Neuronal stem cell (in vitro differentiated cells): ENCODE data around the gene COG3.

ENCODE experiments used
- DNase-seq: peaks from one replicate; pipeline ENCODE4 v3.0.0-alpha.2; 2013; ENCODE audit warnings: low spot score
- H2AFZ ChIP-seq: one replicate; pipeline ENCODE4 v1.6.1; 2013; ENCODE audit warnings: mild to moderate bottlenecking, low read length, inconsistent platforms
- H2AK5ac ChIP-seq: 2 replicates; pipeline ENCODE4 v1.6.1; 2013; ENCODE audit warnings: low read depth, mild to moderate bottlenecking, inconsistent platforms, low read length, moderate library complexity, mixed read lengths
- H2BK120ac ChIP-seq: 2 replicates; pipeline ENCODE4 v1.6.1; 2013; ENCODE audit warnings: low read depth, mild to moderate bottlenecking, inconsistent platforms, low read length, moderate library complexity, mixed read lengths
- H2BK12ac ChIP-seq: one replicate; pipeline ENCODE4 v1.6.1; 2013; ENCODE audit warnings: low read length, inconsistent platforms
- H2BK15ac ChIP-seq: 2 replicates; pipeline ENCODE4 v1.6.1; 2013; ENCODE audit warnings: mild to moderate bottlenecking, low read length, inconsistent platforms, mixed read lengths
- H2BK5ac ChIP-seq: one replicate; pipeline ENCODE4 v1.6.1; 2013; ENCODE audit warnings: inconsistent platforms, mild to moderate bottlenecking, low read length, moderate library complexity
- H3K14ac ChIP-seq: one replicate; pipeline ENCODE4 v1.6.1; 2013; ENCODE audit warnings: low read length, inconsistent platforms
- H3K18ac ChIP-seq: 2 replicates; pipeline ENCODE4 v1.6.1; 2013; ENCODE audit warnings: low read length, inconsistent platforms
- H3K23ac ChIP-seq: 2 replicates; pipeline ENCODE4 v1.6.1; 2013; ENCODE audit warnings: low read depth, mild to moderate bottlenecking, mixed read lengths, low read length, inconsistent platforms; ENCODE audit not compliant: poor library complexity
- H3K27ac ChIP-seq: replicated peaks from 3 replicates; pipeline ENCODE4 v1.5.1; 2013; ENCODE audit warnings: low read length, inconsistent platforms
- H3K27me3 ChIP-seq, 3 experiments: 2 replicates each; pipeline ENCODE4 v1.6.1; 2013; ENCODE audit warnings: low read length in 3 of 3, mild to moderate bottlenecking in 2 of 3, inconsistent platforms in 1 of 3, low read depth in 1 of 3, mixed read lengths in 1 of 3, moderate library complexity in 1 of 3; ENCODE audit not compliant: control insufficient read depth in 3 of 3, insufficient read depth in 3 of 3
- H3K36me3 ChIP-seq, 2 donors: replicated peaks in 1 of 2; 2 replicates each; pipeline ENCODE4 v1.6.1; 2013; ENCODE audit warnings: low read length in 2 of 2; ENCODE audit not compliant: control insufficient read depth in 2 of 2, insufficient read depth in 2 of 2
- H3K4ac ChIP-seq: 2 replicates; pipeline ENCODE4 v1.6.1; 2013; ENCODE audit warnings: inconsistent platforms, mild to moderate bottlenecking, low read length, moderate library complexity
- H3K4me1 ChIP-seq, 2 donors: 1 replicate in 1 of 2; 2 replicates in 1 of 2; pipeline ENCODE4 v1.6.1; 2013; ENCODE audit warnings: low read length in 2 of 2, low read depth in 1 of 2; ENCODE audit not compliant: control insufficient read depth in 2 of 2, insufficient read depth in 1 of 2
- H3K4me2 ChIP-seq: one replicate; pipeline ENCODE4 v1.6.1; 2013; ENCODE audit warnings: mild to moderate bottlenecking, low read length, inconsistent platforms; ENCODE audit not compliant: insufficient read depth, poor library complexity, severe bottlenecking
- H3K4me3 ChIP-seq, 2 donors: 2 replicates each; pipeline ENCODE4 v1.5.1; 2013; ENCODE audit warnings: low read length in 2 of 2, mild to moderate bottlenecking in 2 of 2, inconsistent platforms in 1 of 2, moderate library complexity in 1 of 2
- H3K79me1 ChIP-seq: one replicate; pipeline ENCODE4 v1.6.1; 2013; ENCODE audit warnings: low read depth, mild to moderate bottlenecking, inconsistent platforms, low read length, moderate library complexity
- H3K9ac ChIP-seq: one replicate; pipeline ENCODE4 v1.6.1; 2013; ENCODE audit warnings: mild to moderate bottlenecking, low read depth, low read length, inconsistent platforms; ENCODE audit not compliant: poor library complexity
- H3K9me3 ChIP-seq, 2 donors: replicated peaks in 1 of 2; 2 replicates each; pipeline versions ENCODE3 to v1.6.1; 2013; ENCODE audit warnings: low read length in 2 of 2, mild to moderate bottlenecking in 2 of 2, inconsistent platforms in 1 of 2, low read depth in 1 of 2, mixed read lengths in 1 of 2, moderate library complexity in 1 of 2; ENCODE audit not compliant: control insufficient read depth in 2 of 2, insufficient read depth in 1 of 2
- H4K8ac ChIP-seq: one replicate; pipeline ENCODE4 v1.6.1; 2013; ENCODE audit warnings: low read depth, mild to moderate bottlenecking, inconsistent platforms, low read length, moderate library complexity
- H4K91ac ChIP-seq: one replicate; pipeline ENCODE4 v1.6.1; 2013; ENCODE audit warnings: low read length, low read depth, mild to moderate bottlenecking, inconsistent platforms; ENCODE audit not compliant: poor library complexity
- WGBS, 2 donors: extraction: QIAGEN DNeasy Blood & Tissue Kit; methylation state at CpG; one replicate each; pipeline ENCODE4 v1.1.7; 2013; ENCODE audit warnings: missing lambda C conversion rate in 2 of 2, mixed read lengths in 1 of 2; ENCODE audit not compliant: insufficient read length in 2 of 2, insufficient replicate concordance in 1 of 2; ENCODE audit errors: extremely low coverage in 2 of 2; 5-methylcytosine and 5-hydroxymethylcytosine counted together

Gene COG3

GRCh38 chr13:45456196-45456972, 8.4 kb upstream of the COG3 start:
- WGBS, 2 donors = no CpG with 5 or more reads among the region's 2 CpGs
- Histone ChIP-seq H2AFZ (no peak overlapping the region), H3K4ac (no peak overlapping the region), H3K4me2 (no peak overlapping the region), H3K9ac (no peak overlapping the region), H4K8ac (no peak overlapping the region), H2BK120ac (no peak overlapping the region), H3K4me3 (no peak overlapping the region), H3K27me3 (no peaks in the 10 kb centered on the region), H3K14ac (no peak overlapping the region), H3K36me3 (no peaks in the 10 kb centered on the region), H3K4me1 (no peaks in the 10 kb centered on the region), H2BK5ac (no peak overlapping the region), H3K79me1 (no peaks in the 10 kb centered on the region), H3K9me3 (no peaks in the 10 kb centered on the region), H3K18ac (no peak overlapping the region), H4K91ac (no peak overlapping the region), H2BK15ac (no peak overlapping the region), H3K27ac (no peak overlapping the region), H2AK5ac (no peak overlapping the region), H3K23ac (no peak overlapping the region), H2BK12ac (no peak overlapping the region)
- DNase-seq = no peak

DNA sequence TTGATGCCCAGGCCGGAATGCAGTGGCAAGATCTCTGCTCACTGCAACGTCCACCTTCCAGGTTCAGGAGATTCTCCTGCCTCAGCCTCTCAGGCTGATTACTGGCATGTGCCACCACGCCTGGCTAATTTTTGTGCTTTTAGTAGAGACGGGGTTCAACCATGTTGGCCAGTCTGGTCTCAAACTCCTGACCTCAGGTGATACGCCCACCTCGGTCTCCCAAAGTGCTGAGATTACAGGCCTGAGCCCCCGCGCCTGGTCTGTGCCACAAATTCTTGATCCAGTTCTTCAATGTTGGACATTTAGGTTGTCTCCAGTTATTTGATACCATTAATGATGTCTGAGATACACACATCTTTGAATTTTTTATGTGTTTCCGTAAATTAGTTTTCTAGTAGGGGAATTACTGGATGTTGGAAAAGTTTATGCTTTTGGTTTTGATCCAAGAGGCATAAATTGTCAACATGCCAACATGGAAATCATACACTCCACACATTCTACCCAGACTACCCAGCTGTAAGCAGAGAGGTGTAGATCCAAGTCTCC, 525 bp upstream of the COG3 start:
- peaks cover 3 to 5% of the 10 kb centered on the region in 2 donors for H3K4me1 ChIP-seq
- H2AFZ ChIP-seq = peak overlapping the region; percentile 98
- no peak overlapping the region for H2BK12ac ChIP-seq
- peak overlapping the region; percentile 81 for H2AK5ac ChIP-seq
- peak overlapping the region; percentile 60 for H3K4me2 ChIP-seq
- no peak overlapping the region for H3K14ac ChIP-seq
- no peak overlapping the region for H3K4ac ChIP-seq
- no peak overlapping the region for H4K91ac ChIP-seq
- H3K18ac ChIP-seq = no peak overlapping the region
- no peak overlapping the region for H2BK5ac ChIP-seq
- DNase-seq = no peak
- H3K36me3 ChIP-seq = peaks cover 0 to 11% of the 10 kb centered on the region in 2 donors
- H3K27me3 ChIP-seq = peaks cover 0 to 4% (median 2%) of the 10 kb centered on the region in 3 experiments
- H4K8ac ChIP-seq = no peak overlapping the region
- H3K27ac ChIP-seq = peak overlapping the region; percentile 81
- H3K23ac ChIP-seq = no peak overlapping the region
- no CpG with 5 or more reads among the region's 9 CpGs for WGBS, 2 donors
- H3K9me3 ChIP-seq = no peaks in the 10 kb centered on the region
- peak overlapping the region; percentile 96 to 99 for H3K4me3 ChIP-seq
- H3K9ac ChIP-seq = no peak overlapping the region
- H2BK120ac ChIP-seq = no peak overlapping the region
- H2BK15ac ChIP-seq = peak overlapping the region; percentile 59
- no peaks in the 10 kb centered on the region for H3K79me1 ChIP-seq

DNA sequence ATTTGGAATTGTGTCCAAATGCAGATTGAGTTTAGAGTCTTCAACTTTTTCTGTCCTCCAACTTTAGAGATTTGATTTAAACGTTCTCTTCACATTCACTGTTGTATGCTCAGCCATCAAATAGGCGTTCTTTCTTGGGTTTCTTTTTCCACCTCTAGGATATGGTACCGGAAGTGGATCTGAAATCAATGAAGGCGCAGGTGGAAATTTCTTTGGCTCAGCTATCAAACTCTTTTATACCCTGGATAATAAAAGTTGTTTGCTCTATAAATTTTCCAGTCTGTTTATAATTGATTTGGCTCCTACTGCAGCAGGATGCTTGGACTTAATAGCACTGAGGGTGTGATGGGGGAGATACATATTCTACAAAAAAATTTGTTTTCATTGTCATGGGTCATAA, 1.6 kb downstream of the COG3 start:
- Histone ChIP-seq H3K36me3 (peaks cover 0 to 11% of the 10 kb centered on the region in 2 donors), H3K27me3 (peaks cover 0 to 4% (median 2%) of the 10 kb centered on the region in 3 experiments), H2AK5ac (no peak overlapping the region), H3K4me2 (no peak overlapping the region), H2AFZ (no peak overlapping the region), H2BK15ac (no peak overlapping the region), H2BK5ac (no peak overlapping the region), H4K91ac (no peak overlapping the region), H3K9me3 (no peaks in the 10 kb centered on the region), H3K9ac (no peak overlapping the region), H3K4ac (no peak overlapping the region), H3K14ac (no peak overlapping the region), H2BK12ac (no peak overlapping the region), H3K79me1 (peaks cover 3% of the 10 kb centered on the region), H2BK120ac (no peak overlapping the region), H3K27ac (no peak overlapping the region), H3K23ac (no peak overlapping the region), H4K8ac (no peak overlapping the region), H3K4me3 (no peak overlapping the region), H3K18ac (no peak overlapping the region), H3K4me1 (peaks cover 3 to 5% of the 10 kb centered on the region in 2 donors)
- WGBS, 2 donors = no CpG with 5 or more reads among the region's 4 CpGs
- DNase-seq = no peak

DNA sequence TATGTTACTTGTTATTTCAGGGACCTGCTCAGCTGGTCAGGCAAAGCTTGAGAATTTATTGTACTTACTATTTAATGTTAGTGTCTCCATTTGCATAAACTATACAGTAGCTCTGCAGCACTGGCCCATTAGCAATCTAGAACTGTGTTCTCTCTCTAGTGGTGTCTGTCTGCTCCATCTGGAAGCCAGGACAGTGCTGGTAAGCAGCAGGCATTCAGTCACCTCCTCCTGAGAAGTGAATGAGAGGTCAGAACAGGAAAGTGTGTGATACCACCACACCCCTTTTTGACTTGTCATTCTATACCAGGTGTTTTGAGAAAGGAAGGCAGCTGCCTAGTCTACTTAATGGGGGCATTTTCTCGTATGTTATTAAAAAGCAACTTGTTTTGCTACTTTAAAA, 3.9 kb downstream of the COG3 start:
- Histone ChIP-seq H3K18ac (no peak overlapping the region), H3K27ac (no peak overlapping the region), H3K4ac (no peak overlapping the region), H2BK15ac (no peak overlapping the region), H3K9me3 (peaks cover 0 to 5% of the 10 kb centered on the region in 2 donors), H3K9ac (no peak overlapping the region), H2AK5ac (no peak overlapping the region), H2BK120ac (no peak overlapping the region), H3K27me3 (peaks cover 0 to 2% (median 0%) of the 10 kb centered on the region in 3 experiments), H3K4me3 (no peak overlapping the region), H2AFZ (no peak overlapping the region), H3K4me2 (no peak overlapping the region), H4K8ac (no peak overlapping the region), H3K14ac (no peak overlapping the region), H4K91ac (no peak overlapping the region), H3K36me3 (peaks cover 0 to 11% of the 10 kb centered on the region in 2 donors), H2BK12ac (no peak overlapping the region), H2BK5ac (no peak overlapping the region), H3K4me1 (peaks cover 3 to 5% of the 10 kb centered on the region in 2 donors), H3K23ac (no peak overlapping the region), H3K79me1 (peaks cover 3% of the 10 kb centered on the region)
- DNase-seq = no peak
- no CpG with 5 or more reads among the region's 1 CpG for WGBS, 2 donors
